K562 (cell line): Measurements from ENCODE around the gene ENOX2. TPM values are rescaled to one million over a fixed set of nuclear protein-coding genes. Genes with fewer than 3 reads are reported as not detected.

Experiments used
- BRF2 ChIP-seq: IDR thresholded peaks from 3 replicates; pipeline ENCODE4 v1.6.1; 2011; ENCODE audit warnings: borderline replicate concordance, mild to moderate bottlenecking; ENCODE audit not compliant: insufficient read length, insufficient read depth
- ELF4 ChIP-seq: fragments of 450-650 bp; formaldehyde crosslinking; IDR thresholded peaks from 2 replicates; pipeline ENCODE4 v1.4.0; 2022; ENCODE audit warnings: missing genetic modification characterization
- ELK3 ChIP-seq: fragments of 450-650 bp; formaldehyde crosslinking; IDR thresholded peaks from 2 replicates; pipeline ENCODE4 v1.4.0; 2020; ENCODE audit warnings: mild to moderate bottlenecking
- FUS ChIP-seq: fragments of 200-400 bp; formaldehyde crosslinking; optimal IDR thresholded peaks from 2 replicates; pipeline ENCODE3; 2017; ENCODE audit warnings: low read depth, low read length
- GATA2 ChIP-seq: sonication (generic); formaldehyde crosslinking; IDR thresholded peaks from 2 replicates; pipeline ENCODE4 v1.4.0; 2020; ENCODE audit warnings: mild to moderate bottlenecking, missing genetic modification reagents
- MAFK ChIP-seq: IDR thresholded peaks from 2 replicates; pipeline ENCODE4 v1.6.1; 2011; ENCODE audit warnings: low read length, improper control_type of control experiment
- MYC ChIP-seq, 2 experiments: fragments of 250-450 bp in 1 of 2; sonication (Bioruptor Pico) in 1 of 2; IDR thresholded peaks; 2 replicates each; pipeline versions ENCODE4 v1.5.1 to v1.6.1; 2012 to 2021; ENCODE audit warnings: low read depth in 2 of 2, borderline replicate concordance in 1 of 2, improper control_type of control experiment in 1 of 2, low read length in 1 of 2, mild to moderate bottlenecking in 1 of 2, moderate library complexity in 1 of 2
- POLR2AphosphoS2 ChIP-seq: IDR thresholded peaks from 2 replicates; pipeline ENCODE4 v1.6.1; 2012; ENCODE audit warnings: low read length, improper control_type of control experiment
- RNF2 ChIP-seq: sonication (generic); IDR thresholded peaks from 2 replicates; pipeline ENCODE4 v1.6.1; 2016
- U2AF1 ChIP-seq: fragments of 200-400 bp; formaldehyde crosslinking; optimal IDR thresholded peaks from 2 replicates; pipeline ENCODE3; 2017; ENCODE audit warnings: mild to moderate bottlenecking, low read depth, low read length, moderate library complexity
- ZZZ3 ChIP-seq: fragments of 450-650 bp; IDR thresholded peaks from 2 replicates; pipeline ENCODE4 v1.6.1; 2016; ENCODE audit warnings: antibody characterized with exemption, mild to moderate bottlenecking, moderate library complexity
- polyA plus RNA-seq, 8 experiments: library from polyadenylated mRNA; depleted of rRNA in 4 of 8; stranded (reverse) in 5 of 8; unstranded in 3 of 8; fragments of >200 nt; fragmentation: Nextera tagmentation in 2 of 8; fragmentation: Illumina TruSeq in 1 of 8; extraction: Ambion mirVana in 2 of 8; extraction: Trizol in 1 of 8; gene quantifications; 2 replicates each; pipeline versions ENCODE4 v1.2.1 to v1.2.3, GENCODE V29; 2011 to 2014; ENCODE audit warnings: inconsistent platforms in 1 of 8, missing spikeins in 1 of 8
- total RNA-seq, 7 experiments: library from RNA; depleted of rRNA in 6 of 7; stranded (reverse); fragments of >200 nt in 6 of 7; fragmentation: Illumina TruSeq in 2 of 7; extraction: Trizol in 2 of 7; gene quantifications; 2 replicates each; pipeline versions ENCODE4 v1.2.1 to v1.2.3, GENCODE V29; 2011 to 2021; ENCODE audit warnings: low replicate concordance in 1 of 7
- TF ChIP-seq, protein P1 (sequence below): IDR thresholded peaks from 2 replicates; pipeline ENCODE4 v1.6.1; 2011; ENCODE audit warnings: borderline replicate concordance, low read depth, mild to moderate bottlenecking, moderate library complexity, low read length; ENCODE audit not compliant: insufficient read depth, poor library complexity, severe bottlenecking
- TF ChIP-seq, protein P2 (sequence below), 2 experiments: fragments of 450-650 bp; IDR thresholded peaks; 2 replicates each; pipeline ENCODE4 v1.6.1; 2016
- TF ChIP-seq, protein P3 (sequence below), 3 experiments: IDR thresholded peaks in 2 of 3; conservative IDR thresholded peaks in 1 of 3; 2 replicates each; pipeline ENCODE4 v1.5.1; 2011 to 2012; ENCODE audit warnings: low read length in 3 of 3, mild to moderate bottlenecking in 3 of 3, control low read depth in 2 of 3, improper control_type of control experiment in 1 of 3, inconsistent platforms in 1 of 3, low read depth in 1 of 3, mixed read lengths in 1 of 3, moderate library complexity in 1 of 3; ENCODE audit not compliant: insufficient read depth in 2 of 3

Gene ENOX2
- total and polyA plus RNA-seq, 9 of the 15 experiments (the other 6 are each of a cell fraction or from before 2014, with no cell fraction given), result 6.1 to 24.0 (median 13.8) TPM

GRCh38 chrX:130756233-130756632 is 146.8 kb downstream of the ENOX2 start (continued):
- TF ChIP-seq, protein P1, sequence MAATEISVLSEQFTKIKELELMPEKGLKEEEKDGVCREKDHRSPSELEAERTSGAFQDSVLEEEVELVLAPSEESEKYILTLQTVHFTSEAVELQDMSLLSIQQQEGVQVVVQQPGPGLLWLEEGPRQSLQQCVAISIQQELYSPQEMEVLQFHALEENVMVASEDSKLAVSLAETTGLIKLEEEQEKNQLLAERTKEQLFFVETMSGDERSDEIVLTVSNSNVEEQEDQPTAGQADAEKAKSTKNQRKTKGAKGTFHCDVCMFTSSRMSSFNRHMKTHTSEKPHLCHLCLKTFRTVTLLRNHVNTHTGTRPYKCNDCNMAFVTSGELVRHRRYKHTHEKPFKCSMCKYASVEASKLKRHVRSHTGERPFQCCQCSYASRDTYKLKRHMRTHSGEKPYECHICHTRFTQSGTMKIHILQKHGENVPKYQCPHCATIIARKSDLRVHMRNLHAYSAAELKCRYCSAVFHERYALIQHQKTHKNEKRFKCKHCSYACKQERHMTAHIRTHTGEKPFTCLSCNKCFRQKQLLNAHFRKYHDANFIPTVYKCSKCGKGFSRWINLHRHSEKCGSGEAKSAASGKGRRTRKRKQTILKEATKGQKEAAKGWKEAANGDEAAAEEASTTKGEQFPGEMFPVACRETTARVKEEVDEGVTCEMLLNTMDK, result no peak
- TF ChIP-seq FUS (no peak), ZZZ3 (no peak), ELF4 (CRISPR knock-in tag) (no peak), MAFK (no peak), RNF2 (peak; percentile 70; the same call in 1 of the 2 replicates), POLR2AphosphoS2 (no peak), GATA2 (peak; percentile 64), BRF2 (no peak), ELK3 (CRISPR knock-in tag) (no peak), U2AF1 (no peak), MYC (IDR thresholded peaks at IDR 0.05; ENCODE audit: low read depth, low read length) (0 out of 2 replicates have a peak, but pooled peaks have one; percentile 18), MYC (CRISPR knock-in tag; IDR thresholded peaks at IDR 0.05; ENCODE audit: borderline replicate concordance, low read depth) (no peak)
- TF ChIP-seq, protein P2, sequence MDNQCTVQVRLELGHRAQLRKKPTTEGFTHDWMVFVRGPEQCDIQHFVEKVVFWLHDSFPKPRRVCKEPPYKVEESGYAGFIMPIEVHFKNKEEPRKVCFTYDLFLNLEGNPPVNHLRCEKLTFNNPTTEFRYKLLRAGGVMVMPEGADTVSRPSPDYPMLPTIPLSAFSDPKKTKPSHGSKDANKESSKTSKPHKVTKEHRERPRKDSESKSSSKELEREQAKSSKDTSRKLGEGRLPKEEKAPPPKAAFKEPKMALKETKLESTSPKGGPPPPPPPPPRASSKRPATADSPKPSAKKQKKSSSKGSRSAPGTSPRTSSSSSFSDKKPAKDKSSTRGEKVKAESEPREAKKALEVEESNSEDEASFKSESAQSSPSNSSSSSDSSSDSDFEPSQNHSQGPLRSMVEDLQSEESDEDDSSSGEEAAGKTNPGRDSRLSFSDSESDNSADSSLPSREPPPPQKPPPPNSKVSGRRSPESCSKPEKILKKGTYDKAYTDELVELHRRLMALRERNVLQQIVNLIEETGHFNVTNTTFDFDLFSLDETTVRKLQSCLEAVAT (IDR thresholded peaks at IDR 0.05), result peak in 1 of 2 experiments; percentile 78; a peak in 1 of 4 replicates
- TF ChIP-seq, protein P3, sequence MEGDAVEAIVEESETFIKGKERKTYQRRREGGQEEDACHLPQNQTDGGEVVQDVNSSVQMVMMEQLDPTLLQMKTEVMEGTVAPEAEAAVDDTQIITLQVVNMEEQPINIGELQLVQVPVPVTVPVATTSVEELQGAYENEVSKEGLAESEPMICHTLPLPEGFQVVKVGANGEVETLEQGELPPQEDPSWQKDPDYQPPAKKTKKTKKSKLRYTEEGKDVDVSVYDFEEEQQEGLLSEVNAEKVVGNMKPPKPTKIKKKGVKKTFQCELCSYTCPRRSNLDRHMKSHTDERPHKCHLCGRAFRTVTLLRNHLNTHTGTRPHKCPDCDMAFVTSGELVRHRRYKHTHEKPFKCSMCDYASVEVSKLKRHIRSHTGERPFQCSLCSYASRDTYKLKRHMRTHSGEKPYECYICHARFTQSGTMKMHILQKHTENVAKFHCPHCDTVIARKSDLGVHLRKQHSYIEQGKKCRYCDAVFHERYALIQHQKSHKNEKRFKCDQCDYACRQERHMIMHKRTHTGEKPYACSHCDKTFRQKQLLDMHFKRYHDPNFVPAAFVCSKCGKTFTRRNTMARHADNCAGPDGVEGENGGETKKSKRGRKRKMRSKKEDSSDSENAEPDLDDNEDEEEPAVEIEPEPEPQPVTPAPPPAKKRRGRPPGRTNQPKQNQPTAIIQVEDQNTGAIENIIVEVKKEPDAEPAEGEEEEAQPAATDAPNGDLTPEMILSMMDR (IDR thresholded peaks at IDR 0.05 in 2 of 3, conservative IDR thresholded peaks at IDR 0.05 in 1 of 3; ENCODE audit: insufficient read depth in 2 of 3, low read depth in 1 of 3, low read length in 3 of 3), result no peak
